Measurements from ENCODE around the gene CSNK1D. TPM values are rescaled to one million over a fixed set of nuclear protein-coding genes. Genes with fewer than 3 reads are reported as not detected.

CSNK1D gene
- total RNA-seq, 6 experiments from 2014 or later: 116 to 128 (median 118) TPM

GRCh38 chr17:82219083-82219482 is 54.4 kb downstream of the CSNK1D start:
- Mint-ChIP-seq H3K36me3 (ENCODE audit: low read depth) (peaks cover 5% of the 10 kb centered on the region; the same call in 1 of the 2 replicates), H3K4me3 (no peak overlapping the region), H3K4me1 (ENCODE audit: low read depth) (peaks cover 48% of the 10 kb centered on the region), H3K27ac (peak overlapping the region; percentile 78), H3K9me3 (no peaks in the 10 kb centered on the region), H3K27me3 (ENCODE audit: insufficient read depth) (peaks cover 11% of the 10 kb centered on the region)
- DNase-seq: no peak
- TF ChIP-seq, protein P1, sequence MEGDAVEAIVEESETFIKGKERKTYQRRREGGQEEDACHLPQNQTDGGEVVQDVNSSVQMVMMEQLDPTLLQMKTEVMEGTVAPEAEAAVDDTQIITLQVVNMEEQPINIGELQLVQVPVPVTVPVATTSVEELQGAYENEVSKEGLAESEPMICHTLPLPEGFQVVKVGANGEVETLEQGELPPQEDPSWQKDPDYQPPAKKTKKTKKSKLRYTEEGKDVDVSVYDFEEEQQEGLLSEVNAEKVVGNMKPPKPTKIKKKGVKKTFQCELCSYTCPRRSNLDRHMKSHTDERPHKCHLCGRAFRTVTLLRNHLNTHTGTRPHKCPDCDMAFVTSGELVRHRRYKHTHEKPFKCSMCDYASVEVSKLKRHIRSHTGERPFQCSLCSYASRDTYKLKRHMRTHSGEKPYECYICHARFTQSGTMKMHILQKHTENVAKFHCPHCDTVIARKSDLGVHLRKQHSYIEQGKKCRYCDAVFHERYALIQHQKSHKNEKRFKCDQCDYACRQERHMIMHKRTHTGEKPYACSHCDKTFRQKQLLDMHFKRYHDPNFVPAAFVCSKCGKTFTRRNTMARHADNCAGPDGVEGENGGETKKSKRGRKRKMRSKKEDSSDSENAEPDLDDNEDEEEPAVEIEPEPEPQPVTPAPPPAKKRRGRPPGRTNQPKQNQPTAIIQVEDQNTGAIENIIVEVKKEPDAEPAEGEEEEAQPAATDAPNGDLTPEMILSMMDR (IDR thresholded peaks at IDR 0.05): no peak

DNA sequence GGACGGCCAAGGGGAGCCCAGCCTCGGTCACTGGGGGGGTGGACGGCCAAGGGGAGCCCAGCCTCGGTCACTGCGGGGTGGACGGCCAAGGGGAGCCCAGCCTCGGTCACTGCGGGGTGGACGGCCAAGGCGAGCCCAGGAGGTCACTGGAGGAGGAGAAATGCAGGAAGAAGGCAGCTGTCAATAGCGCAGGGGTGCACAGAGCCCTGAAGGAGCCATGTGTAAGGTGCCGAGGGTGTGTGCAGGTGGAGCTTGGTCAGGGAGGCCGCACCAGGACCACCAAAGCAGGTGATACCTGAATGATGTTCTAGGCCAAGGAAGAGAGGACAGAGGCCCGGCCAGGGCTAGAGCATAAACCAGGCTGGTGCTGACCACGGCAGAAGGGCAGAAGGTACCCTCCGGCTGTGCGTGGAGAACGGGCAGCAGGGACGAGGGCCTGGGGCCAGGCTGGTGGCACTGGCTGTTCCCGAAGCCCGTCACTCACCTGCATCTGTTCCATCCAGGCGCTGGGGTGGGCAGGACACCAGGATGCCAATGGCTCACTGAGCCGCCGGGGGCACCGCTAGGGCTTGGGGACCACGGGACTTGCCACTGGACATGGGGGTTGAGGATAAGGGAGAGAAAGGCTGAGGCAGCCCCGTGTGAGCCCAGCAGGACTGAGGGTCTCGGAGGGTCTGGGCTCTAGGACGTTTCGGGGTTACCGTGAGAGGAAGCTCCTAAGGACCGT is 55.0 kb downstream of the CSNK1D start:
- DNase-seq: no peak
- H3K9me3 Mint-ChIP-seq: no peaks in the 10 kb centered on the region

DNA sequence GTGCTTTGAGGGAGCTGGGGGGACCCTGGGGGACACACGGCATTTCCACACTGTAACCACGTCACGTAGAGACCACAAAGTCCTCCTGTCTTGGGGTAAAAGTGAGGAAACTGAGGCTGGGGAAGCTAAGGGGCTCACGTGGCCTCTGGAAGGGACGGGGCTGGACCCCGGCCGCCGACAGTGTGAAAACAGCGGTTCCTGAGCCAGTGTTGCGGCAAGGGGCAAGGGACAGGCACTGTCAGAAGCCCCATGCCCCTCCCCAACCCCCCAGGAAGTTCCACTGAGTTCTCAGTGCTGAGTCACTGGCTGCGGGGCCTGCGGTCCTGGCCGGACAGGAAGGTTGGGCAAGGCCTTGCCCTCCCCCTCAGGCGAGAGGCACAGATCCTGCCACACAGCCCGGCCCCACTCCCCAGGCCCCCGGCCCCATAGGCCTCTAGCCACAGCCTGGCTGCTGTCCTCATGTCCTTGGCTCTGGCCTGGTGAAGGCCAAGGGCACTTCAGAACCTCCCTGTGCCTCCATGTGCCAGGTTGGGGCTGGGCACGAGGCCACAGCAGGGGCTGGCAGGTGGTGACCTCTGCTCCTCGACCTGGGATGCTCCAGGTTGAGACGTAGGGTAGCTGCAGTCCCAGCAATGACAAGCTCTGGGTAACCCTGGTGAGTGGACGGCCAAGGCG is 55.8 kb downstream of the CSNK1D start:
- Mint-ChIP-seq H3K4me1 (ENCODE audit: low read depth) (peaks cover 56% of the 10 kb centered on the region), H3K27ac (peak overlapping the region; percentile 98)
- TF ChIP-seq, protein P1 (IDR thresholded peaks at IDR 0.05): no peak

More for the DNA sequence above, 55.0 kb downstream of the CSNK1D start:
- peak overlapping the region; percentile 78 for H3K27ac Mint-ChIP-seq
- H3K4me3 Mint-ChIP-seq: peak overlapping the region; percentile 62
- TF ChIP-seq, protein P1 (IDR thresholded peaks at IDR 0.05): no peak
- peaks cover 11% of the 10 kb centered on the region for H3K27me3 Mint-ChIP-seq (ENCODE audit: insufficient read depth)
- H3K4me1 Mint-ChIP-seq (ENCODE audit: low read depth): peaks cover 54% of the 10 kb centered on the region
- H3K36me3 Mint-ChIP-seq (ENCODE audit: low read depth): peaks cover 5% of the 10 kb centered on the region; the same call in 1 of the 2 replicates

DNA sequence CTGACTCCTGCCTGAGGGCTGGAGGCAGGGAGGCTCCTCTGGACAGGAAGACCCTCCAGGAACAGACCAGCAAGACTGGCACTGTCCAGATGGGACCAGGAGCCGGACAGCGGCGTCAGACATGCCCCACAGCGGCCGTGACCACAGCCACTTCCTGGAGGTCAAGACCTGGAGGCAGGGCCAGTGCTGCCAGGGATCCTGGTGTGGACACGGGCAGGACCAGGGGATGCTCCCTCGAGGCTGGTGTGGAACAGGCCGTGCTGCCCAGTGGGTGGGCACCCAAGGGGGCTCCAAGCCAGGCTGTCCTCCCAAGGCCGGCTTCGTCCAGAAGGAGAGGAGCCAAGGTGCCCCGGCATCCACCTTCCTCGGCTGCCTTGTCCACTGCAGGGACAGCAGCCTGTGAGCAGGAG is 56.4 kb downstream of the CSNK1D start:
- Mint-ChIP-seq H3K4me1 (ENCODE audit: low read depth) (peaks cover 56% of the 10 kb centered on the region), H3K4me3 (peak overlapping the region; percentile 72), H3K9me3 (no peaks in the 10 kb centered on the region), H3K36me3 (ENCODE audit: low read depth) (peaks cover 5% of the 10 kb centered on the region; the same call in 1 of the 2 replicates), H3K27me3 (ENCODE audit: insufficient read depth) (peaks cover 11% of the 10 kb centered on the region), H3K27ac (peak overlapping the region; percentile 98)
- TF ChIP-seq, protein P1 (IDR thresholded peaks at IDR 0.05): no peak
- DNase-seq: no peak

More for the DNA sequence above, 55.8 kb downstream of the CSNK1D start:
- Mint-ChIP-seq H3K9me3 (no peaks in the 10 kb centered on the region), H3K4me3 (peak overlapping the region; percentile 72; the same call in 1 of the 2 replicates), H3K27me3 (ENCODE audit: insufficient read depth) (peaks cover 11% of the 10 kb centered on the region), H3K36me3 (ENCODE audit: low read depth) (peaks cover 5% of the 10 kb centered on the region; the same call in 1 of the 2 replicates)
- DNase-seq: peak; percentile 85

- H3K27ac Mint-ChIP-seq: peak overlapping the region; percentile 98
- peaks cover 11% of the 10 kb centered on the region for H3K27me3 Mint-ChIP-seq (ENCODE audit: insufficient read depth)
- DNase-seq: peak; percentile 86
- H3K36me3 Mint-ChIP-seq (ENCODE audit: low read depth): peaks cover 4% of the 10 kb centered on the region; the same call in 1 of the 2 replicates
- H3K9me3 Mint-ChIP-seq: no peaks in the 10 kb centered on the region
- peaks cover 60% of the 10 kb centered on the region for H3K4me1 Mint-ChIP-seq (ENCODE audit: low read depth)
- TF ChIP-seq, protein P1 (IDR thresholded peaks at IDR 0.05): peak; percentile 8; the same call in 1 of the 2 replicates
- peak overlapping the region; percentile 55 for H3K4me3 Mint-ChIP-seq
These were observed 57.0 kb downstream of the CSNK1D start for GRCh38 chr17:82216301-82217119.

Measured in HFFc6 (cell line).